B cell (primary cell): ENCODE data around the gene STIMATE. TPM values are rescaled to one million over a fixed set of nuclear protein-coding genes. Genes with fewer than 3 reads are reported as not detected.

ENCODE experiments used
- ATAC-seq: fragments of 200-7000 bp; cut with Tn5 transposase; one replicate; pipeline ENCODE4 v1.10.0; 2021; ENCODE audit warnings: low read depth, mild to moderate bottlenecking, moderate number of reproducible peaks, moderate library complexity
- CTCF ChIA-PET: fragments of 350-600 bp; sonication (Branson Sonifier 250); formaldehyde crosslinking; loops from one replicate; lab custom pipeline; 2021; ENCODE audit warnings: antibody characterized with exemption, inconsistent platforms; lab: Charles Lee
- POLR2A ChIA-PET: fragments of 350-600 bp; sonication (Branson Sonifier 250); formaldehyde crosslinking; loops from one replicate; lab custom pipeline; 2021; ENCODE audit warnings: antibody characterized with exemption; lab: Charles Lee
- DNase-seq: peaks from one replicate; pipeline ENCODE4 v3.0.0; 2013
- H2AFZ ChIP-seq: 2 replicates; pipeline ENCODE4 v1.6.1; 2012; ENCODE audit warnings: mild to moderate bottlenecking, low read depth, low read length; ENCODE audit not compliant: insufficient read depth, poor library complexity, severe bottlenecking
- H3K27ac ChIP-seq, 2 donors: 1 replicate in 1 of 2; 2 replicates in 1 of 2; pipeline ENCODE4 v1.5.1; 2012 to 2013; ENCODE audit warnings: low read length in 2 of 2, mild to moderate bottlenecking in 2 of 2, moderate library complexity in 1 of 2
- H3K27me3 ChIP-seq, 4 experiments: fragments of 200-600 bp in 1 of 4; sonication (generic) in 1 of 4; replicated peaks in 1 of 4; 1 replicate in 2 of 4; 2 replicates in 2 of 4; pipeline versions ENCODE4 v1.6.1 to v1.7.0; 2013 to 2016; ENCODE audit warnings: low read length in 3 of 4, mild to moderate bottlenecking in 2 of 4, mixed read lengths in 1 of 4, moderate library complexity in 1 of 4; ENCODE audit not compliant: insufficient read depth in 4 of 4, control insufficient read depth in 3 of 4; ENCODE audit errors: control extremely low read depth in 1 of 4
- H3K36me3 ChIP-seq, 2 experiments: replicated peaks in 1 of 2; 1 replicate in 1 of 2; 2 replicates in 1 of 2; pipeline versions ENCODE4 v1.6.1 to v1.7.1; 2013; ENCODE audit warnings: low read length in 1 of 2; ENCODE audit not compliant: insufficient read depth in 2 of 2, control insufficient read depth in 1 of 2; ENCODE audit errors: control extremely low read depth in 1 of 2, extremely low read depth in 1 of 2
- H3K4me1 ChIP-seq, 2 donors: fragments of 200-600 bp in 1 of 2; sonication (generic) in 1 of 2; 1 replicate in 1 of 2; 2 replicates in 1 of 2; pipeline versions ENCODE4 v1.5.1 to v1.6.1; 2013 to 2017; ENCODE audit warnings: low read length in 2 of 2; ENCODE audit not compliant: control insufficient read depth in 2 of 2, insufficient read depth in 2 of 2
- H3K4me2 ChIP-seq: replicated peaks from 2 replicates; pipeline ENCODE3; 2012; ENCODE audit warnings: mild to moderate bottlenecking, low read depth, low read length; ENCODE audit not compliant: poor library complexity, severe bottlenecking
- H3K4me3 ChIP-seq, 5 experiments: fragments of 200-600 bp in 1 of 5; sonication (generic) in 1 of 5; 1 replicate in 3 of 5; 2 replicates in 2 of 5; pipeline versions ENCODE4 v1.5.1 to v1.7.0; 2011 to 2016; ENCODE audit warnings: low read length in 4 of 5, mild to moderate bottlenecking in 4 of 5, low read depth in 2 of 5, control low read depth in 1 of 5, moderate library complexity in 1 of 5; ENCODE audit not compliant: insufficient read depth in 1 of 5; ENCODE audit errors: control extremely low read depth in 1 of 5, extremely low read depth in 1 of 5
- H3K79me2 ChIP-seq: fragments of 200-600 bp; sonication (generic); one replicate; pipeline ENCODE4 v1.6.0; 2016; ENCODE audit warnings: low read length; ENCODE audit not compliant: control insufficient read depth, insufficient read depth
- H3K9ac ChIP-seq: fragments of 200-600 bp; sonication (generic); 2 replicates; pipeline ENCODE4 v1.6.1; 2017; ENCODE audit warnings: mild to moderate bottlenecking, low read length, moderate library complexity
- H3K9me3 ChIP-seq, 3 donors: one replicate each; pipeline versions ENCODE4 v1.6.1 to v1.7.1; 2013; ENCODE audit warnings: low read length in 2 of 3; ENCODE audit not compliant: control insufficient read depth in 2 of 3, insufficient read depth in 1 of 3; ENCODE audit errors: control extremely low read depth in 1 of 3
- H4K20me1 ChIP-seq: 2 replicates; pipeline ENCODE4 v1.6.0; 2012; ENCODE audit warnings: mild to moderate bottlenecking, low read length; ENCODE audit not compliant: insufficient read depth, control insufficient read depth, poor library complexity, severe bottlenecking
- H3K27ac Mint-ChIP-seq: one replicate; pipeline ENCODE4 v1.8.0; 2021; ENCODE audit warnings: mixed read lengths
- H3K27me3 Mint-ChIP-seq: one replicate; pipeline ENCODE4 v1.8.0; 2021; ENCODE audit warnings: mixed read lengths
- H3K4me1 Mint-ChIP-seq: one replicate; pipeline ENCODE4 v1.8.0; 2021; ENCODE audit warnings: mixed read lengths
- H3K4me3 Mint-ChIP-seq: one replicate; pipeline ENCODE4 v1.8.0; 2021; ENCODE audit warnings: mixed read lengths
- H3K9me3 Mint-ChIP-seq: one replicate; pipeline ENCODE4 v1.8.0; 2022; ENCODE audit warnings: mixed read lengths; ENCODE audit not compliant: insufficient read depth
- CTCF ChIP-seq: fragments of 200-600 bp; IDR thresholded peaks from one replicate; pipeline ENCODE4 v1.8.0; 2022; ENCODE audit warnings: antibody characterized with exemption, mild to moderate bottlenecking
- EZH2 ChIP-seq: IDR thresholded peaks from 2 replicates; pipeline ENCODE4 v1.6.1; 2012; ENCODE audit warnings: borderline replicate concordance, low read depth, mild to moderate bottlenecking, moderate library complexity, low read length; ENCODE audit not compliant: insufficient read depth, poor library complexity, severe bottlenecking
- WGBS: methylation state at CpG from one replicate; pipeline ENCODE4 v1.1.5; 2013; ENCODE audit warnings: missing lambda C conversion rate; ENCODE audit not compliant: insufficient coverage; 5-methylcytosine and 5-hydroxymethylcytosine counted together
- intact Hi-C: fragments of 100-400 bp; cut with micrococcal nuclease; formaldehyde crosslinking; loops from one replicate; pipeline ENCODE4 v1.10.0; 2022
- polyA plus RNA-seq: library from polyadenylated mRNA; depleted of rRNA; stranded (reverse); fragments of >200 nt; gene quantifications from 2 replicates; pipeline ENCODE4 v1.2.3, GENCODE V29; 2012
- total RNA-seq, 2 donors: library from RNA; stranded (reverse); fragments of 120-200 nt in 1 of 2; gene quantifications; 1 replicate in 1 of 2; 2 replicates in 1 of 2; pipeline versions ENCODE4 v1.2.3 to v1.2.4, GENCODE V29; 2013 to 2022

Gene STIMATE
- total and polyA plus RNA-seq, 2 donors (not counting 1 experiment from before 2014, with no cell fraction given): 24.6 to 38.4 TPM

- H3K9ac ChIP-seq: no peak overlapping the region
- intact Hi-C loops: no loop called here
- H3K9me3 ChIP-seq: no peaks in the 10 kb centered on the region
- DNase-seq (no peak), ATAC-seq (no peak)
- H4K20me1 ChIP-seq: peaks cover 17% of the 10 kb centered on the region
- H3K9me3 Mint-ChIP-seq: no peaks in the 10 kb centered on the region
- ChIA-PET POLR2A (no interaction called here), CTCF (interaction anchor here (1.2 kb wide), 1 partner anchor 40 kb away, joined by 3 read pairs; no protein-coding TSS in a partner anchor)
- 96% methylated on average over 2 of the region's 4 CpGs for WGBS
- H3K4me3 Mint-ChIP-seq: no peak overlapping the region
- H3K4me1 Mint-ChIP-seq: no peaks in the 10 kb centered on the region
- no peak for TF ChIP-seq CTCF
- TF ChIP-seq EZH2: no peak
- H3K36me3 ChIP-seq: peaks cover 0 to 18% of the 10 kb centered on the region in 2 experiments
- H3K4me3 ChIP-seq: no peak overlapping the region
- no peaks in the 10 kb centered on the region for H3K4me1 ChIP-seq
- no peaks in the 10 kb centered on the region for H3K27me3 ChIP-seq
- H3K27me3 Mint-ChIP-seq: no peaks in the 10 kb centered on the region
- H3K79me2 ChIP-seq: peaks cover 48% of the 10 kb centered on the region
- H2AFZ ChIP-seq: no peak overlapping the region
- H3K27ac Mint-ChIP-seq: no peak overlapping the region
- no peak overlapping the region for H3K27ac ChIP-seq
- no peak overlapping the region for H3K4me2 ChIP-seq
Measured at GRCh38 chr3:52882377-52882776, 15.0 kb downstream of the STIMATE start.

- H3K27me3 Mint-ChIP-seq: no peaks in the 10 kb centered on the region
- Histone ChIP-seq H2AFZ (no peak overlapping the region), H3K9me3 (no peaks in the 10 kb centered on the region), H3K36me3 (peaks cover 0 to 18% of the 10 kb centered on the region in 2 experiments), H4K20me1 (peaks cover 17% of the 10 kb centered on the region), H3K4me1 (no peaks in the 10 kb centered on the region), H3K27me3 (no peaks in the 10 kb centered on the region), H3K4me2 (no peak overlapping the region), H3K27ac (no peak overlapping the region), H3K4me3 (no peak overlapping the region), H3K79me2 (peaks cover 50% of the 10 kb centered on the region), H3K9ac (no peak overlapping the region)
- H3K4me3 Mint-ChIP-seq: no peak overlapping the region
- ChIA-PET CTCF (interaction anchor here (1.2 kb wide), 1 partner anchor 40 kb away, joined by 3 read pairs; no protein-coding TSS in a partner anchor), POLR2A (no interaction called here)
- TF ChIP-seq EZH2: no peak
- no peak for TF ChIP-seq CTCF
- no peaks in the 10 kb centered on the region for H3K9me3 Mint-ChIP-seq
- DNase-seq (no peak), ATAC-seq (no peak)
- intact Hi-C loops: no loop called here
- H3K4me1 Mint-ChIP-seq: no peaks in the 10 kb centered on the region
- 98% methylated on average over 4 of the region's 4 CpGs for WGBS
- H3K27ac Mint-ChIP-seq: no peak overlapping the region
Measured at GRCh38 chr3:52881871-52882270, 15.5 kb downstream of the STIMATE start.
